Caco-2 (cell line): Measurements from ENCODE around the gene TDRD6. TPM values are rescaled to one million over a fixed set of nuclear protein-coding genes. Genes with fewer than 3 reads are reported as not detected.

Source experiments
- Bru-seq: library from RNA; stranded (reverse); fragments of 400-500 nt; gene quantifications from one replicate; lab custom pipeline; 2021; lab: Mats Ljungman, UMichigan
- BruChase-seq, 2 experiments: library from RNA; stranded (reverse); fragments of 400-500 nt; gene quantifications; one replicate each; lab custom pipeline; 2021; lab: Mats Ljungman, UMichigan
- BruUV-seq: library from RNA; stranded (reverse); fragments of 400-500 nt; replicated peaks from 2 replicates; lab custom pipeline; 2021; lab: Mats Ljungman, UMichigan
- CTCF ChIA-PET: fragments of 300-600 bp; sonication (Branson Sonifier 250); formaldehyde crosslinking; loops from one replicate; lab custom pipeline; 2022; ENCODE audit warnings: antibody characterized with exemption; lab: Charles Lee
- POLR2A ChIA-PET: fragments of 300-600 bp; sonication (Branson Sonifier 250); formaldehyde crosslinking; loops from one replicate; lab custom pipeline; 2022; ENCODE audit warnings: antibody characterized with exemption; lab: Charles Lee
- DNase-seq, 2 experiments: peaks; one replicate each; pipeline versions ENCODE4 v3.0.0 to v3.0.0-alpha.2; 2020 to 2022
- H3K27me3 ChIP-seq: replicated peaks from 2 replicates; pipeline ENCODE4 v1.6.0; 2011; ENCODE audit warnings: low read length; ENCODE audit not compliant: control insufficient read depth, insufficient read depth
- H3K36me3 ChIP-seq: 2 replicates; pipeline ENCODE4 v1.5.1; 2011; ENCODE audit warnings: low read length; ENCODE audit not compliant: control insufficient read depth, insufficient read depth
- H3K4me1 ChIP-seq: fragments of 250-450 bp; sonication (Bioruptor Pico); 2 replicates; pipeline ENCODE4 v1.5.1; 2020; ENCODE audit warnings: mild to moderate bottlenecking
- H3K4me3 ChIP-seq: 2 replicates; pipeline ENCODE4 v1.5.1; 2011; ENCODE audit warnings: low read depth, mild to moderate bottlenecking, control low read depth, low read length
- H3K9me3 ChIP-seq: fragments of 250-450 bp; sonication (Bioruptor Pico); 2 replicates; pipeline ENCODE4 v1.5.1; 2020; ENCODE audit warnings: mild to moderate bottlenecking, moderate library complexity
- H3K27ac Mint-ChIP-seq: one replicate; pipeline ENCODE4 v1.8.0; 2022; ENCODE audit warnings: mixed read lengths; ENCODE audit not compliant: unreplicated experiment
- H3K27me3 Mint-ChIP-seq: one replicate; pipeline ENCODE4 v1.8.0; 2022; ENCODE audit warnings: mixed read lengths; ENCODE audit not compliant: insufficient read depth, unreplicated experiment
- H3K36me3 Mint-ChIP-seq: one replicate; pipeline ENCODE4 v1.8.0; 2022; ENCODE audit warnings: mild to moderate bottlenecking, mixed read lengths; ENCODE audit not compliant: insufficient read depth, unreplicated experiment
- H3K4me1 Mint-ChIP-seq: one replicate; pipeline ENCODE4 v1.8.0; 2022; ENCODE audit warnings: low read depth, mixed read lengths; ENCODE audit not compliant: unreplicated experiment
- H3K4me3 Mint-ChIP-seq: one replicate; pipeline ENCODE4 v1.8.0; 2022; ENCODE audit warnings: mild to moderate bottlenecking, moderate library complexity, mixed read lengths; ENCODE audit not compliant: unreplicated experiment
- H3K9me3 Mint-ChIP-seq: one replicate; pipeline ENCODE4 v1.8.0; 2022; ENCODE audit warnings: mixed read lengths; ENCODE audit not compliant: unreplicated experiment
- CTCF ChIP-seq, 2 experiments: fragments of 200-600 bp in 1 of 2; IDR thresholded peaks; 1 replicate in 1 of 2; 2 replicates in 1 of 2; pipeline versions ENCODE4 v1.5.1 to v1.8.0; 2011 to 2022; ENCODE audit warnings: antibody characterized with exemption in 1 of 2, control low read depth in 1 of 2, inconsistent platforms in 1 of 2, low read depth in 1 of 2, low read length in 1 of 2, mild to moderate bottlenecking in 1 of 2, moderate library complexity in 1 of 2; ENCODE audit not compliant: insufficient read depth in 1 of 2, severe bottlenecking in 1 of 2, unreplicated experiment in 1 of 2
- intact Hi-C: fragments of 100-400 bp; cut with micrococcal nuclease; formaldehyde crosslinking; loops from one replicate; pipeline ENCODE4 v1.10.0; 2022; ENCODE audit not compliant: unreplicated experiment
- long read RNA-seq: library from polyadenylated mRNA; stranded (forward); transcript quantifications from one replicate; pipeline ENCODE4 v2.0.0, GENCODE V29; 2022
- total RNA-seq: library from RNA; stranded (reverse); gene quantifications from 2 replicates; pipeline ENCODE4 v1.2.3, GENCODE V29; 2022

The TDRD6 gene
- total RNA-seq, result not detected in 2 replicates
- not detected for Bru-seq, nascent RNA
- not detected for BruChase-seq, experiment 1, labeled RNA remaining after a 2-hour chase
- BruChase-seq, experiment 2, labeled RNA remaining after a 6-hour chase, result percentile 6 among the genes with signal in this experiment
- long read RNA-seq, result 0 reads

GRCh38 chr6:46687619-46688097, at the start of gene TDRD6:
Gene TDRD6, plus strand, starts transcription at chr6:46687885. Its CDS starts 244 bp downstream, at chr6:46688129.
- Mint-ChIP-seq H3K9me3 (no peaks in the 10 kb centered on the region), H3K36me3 (no peaks in the 10 kb centered on the region), H3K27me3 (peaks cover 11% of the 10 kb centered on the region), H3K4me1 (no peaks in the 10 kb centered on the region), H3K27ac (no peak within 1 kb of the TSS), H3K4me3 (no peak within 1 kb of the TSS)
- no peaks in the 10 kb centered on the region for H3K27me3 ChIP-seq
- no peaks in the 10 kb centered on the region for H3K9me3 ChIP-seq
- no peaks in the 10 kb centered on the region for H3K36me3 ChIP-seq
- ChIA-PET POLR2A (no interaction called here), CTCF (no interaction called here)
- no peak for DNase-seq
- BruUV-seq, result no TSS peak
- H3K4me3 ChIP-seq, result no peak within 1 kb of the TSS
- intact Hi-C loops, result no loop called here
- TF ChIP-seq CTCF (IDR thresholded peaks at IDR 0.05; ENCODE audit: insufficient read depth in 1 of 2, low read depth in 1 of 2, low read length in 1 of 2, severe bottlenecking in 1 of 2, unreplicated experiment in 1 of 2), result no peak
- no peaks in the 10 kb centered on the region for H3K4me1 ChIP-seq

- Mint-ChIP-seq H3K27ac (no peak overlapping the region), H3K9me3 (no peaks in the 10 kb centered on the region), H3K4me3 (no peak overlapping the region), H3K27me3 (no peaks in the 10 kb centered on the region), H3K4me1 (no peaks in the 10 kb centered on the region), H3K36me3 (no peaks in the 10 kb centered on the region)
- Histone ChIP-seq H3K27me3 (no peaks in the 10 kb centered on the region), H3K36me3 (no peaks in the 10 kb centered on the region), H3K4me3 (no peak overlapping the region), H3K9me3 (no peaks in the 10 kb centered on the region), H3K4me1 (no peaks in the 10 kb centered on the region)
- ChIA-PET CTCF (no interaction called here), POLR2A (no interaction called here)
- intact Hi-C loops, result no loop called here
- no TSS peak for BruUV-seq
- TF ChIP-seq CTCF (IDR thresholded peaks at IDR 0.05; ENCODE audit: insufficient read depth in 1 of 2, low read depth in 1 of 2, low read length in 1 of 2, severe bottlenecking in 1 of 2, unreplicated experiment in 1 of 2), result no peak
- no peak for DNase-seq
Measured at GRCh38 chr6:46637933-46638332, 49.8 kb upstream of the TDRD6 start.

DNA sequence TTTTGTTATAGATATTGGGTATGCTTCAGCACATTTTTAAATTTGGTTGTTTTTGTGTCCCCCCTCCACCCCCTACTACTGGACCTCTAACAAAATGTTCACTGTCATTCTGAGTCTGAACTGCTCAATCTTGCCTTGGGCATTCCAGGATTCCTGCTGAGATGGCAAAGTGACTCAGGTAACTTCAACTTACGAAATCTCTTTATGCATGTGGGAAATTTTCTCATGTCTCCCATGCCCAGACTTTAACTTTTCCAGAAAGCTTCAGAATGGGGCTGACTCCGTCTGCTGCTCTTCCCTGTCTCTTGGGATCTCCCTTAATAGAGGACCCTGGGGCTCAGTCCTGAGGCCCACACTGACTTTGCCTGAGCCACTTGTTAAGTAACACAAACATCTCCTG, 49.0 kb upstream of the TDRD6 start:
- CTCF ChIA-PET, result no interaction called here
- no peak for DNase-seq

More for the DNA sequence above, 49.0 kb upstream of the TDRD6 start:
- no peaks in the 10 kb centered on the region for H3K4me1 Mint-ChIP-seq
- no peak overlapping the region for H3K4me3 Mint-ChIP-seq
- no peak overlapping the region for H3K27ac Mint-ChIP-seq
- no peak overlapping the region for H3K4me3 ChIP-seq
- no peaks in the 10 kb centered on the region for H3K36me3 Mint-ChIP-seq
- H3K36me3 ChIP-seq, result no peaks in the 10 kb centered on the region
- H3K27me3 ChIP-seq, result no peaks in the 10 kb centered on the region
- POLR2A ChIA-PET, result no interaction called here
- H3K4me1 ChIP-seq, result no peaks in the 10 kb centered on the region
- no TSS peak for BruUV-seq
- no peaks in the 10 kb centered on the region for H3K27me3 Mint-ChIP-seq
- H3K9me3 ChIP-seq, result no peaks in the 10 kb centered on the region
- no peaks in the 10 kb centered on the region for H3K9me3 Mint-ChIP-seq
- TF ChIP-seq CTCF (IDR thresholded peaks at IDR 0.05; ENCODE audit: insufficient read depth in 1 of 2, low read depth in 1 of 2, low read length in 1 of 2, severe bottlenecking in 1 of 2, unreplicated experiment in 1 of 2), result no peak
- intact Hi-C loops, result no loop called here
